ENCODE measurements around the gene GSDMA.

Gene GSDMA

GRCh38 chr17:39923230-39923629 lies 39.6 kb upstream of the GSDMA start:
- H3K4me3 ChIP-seq (ENCODE audit: low read depth, low read length): no peak overlapping the region
- H3K27me3 ChIP-seq (ENCODE audit: control insufficient read depth, insufficient read depth, low read length): no peaks in the 10 kb centered on the region
- TF ChIP-seq CTCF (IDR thresholded peaks at IDR 0.05): no peak
- H3K4me1 ChIP-seq: peaks cover 9% of the 10 kb centered on the region
- H2AFZ ChIP-seq: no peak overlapping the region
- H3K36me3 ChIP-seq (ENCODE audit: control insufficient read depth, insufficient read depth, low read length): no peaks in the 10 kb centered on the region
- no peak overlapping the region for H3K27ac ChIP-seq
- peaks cover 12% of the 10 kb centered on the region for H3K79me2 ChIP-seq
- no peaks in the 10 kb centered on the region for H3K9me3 ChIP-seq (ENCODE audit: control insufficient read depth, low read length)
- H3K9ac ChIP-seq: no peak overlapping the region
- no peak overlapping the region for H3K4me2 ChIP-seq (ENCODE audit: low read length)

- H3K36me3 ChIP-seq (ENCODE audit: control insufficient read depth, insufficient read depth, low read length): no peaks in the 10 kb centered on the region
- no peak overlapping the region for H3K4me3 ChIP-seq (ENCODE audit: low read depth, low read length)
- H3K9me3 ChIP-seq (ENCODE audit: control insufficient read depth, low read length): no peaks in the 10 kb centered on the region
- H3K27ac ChIP-seq: no peak overlapping the region
- peaks cover 17% of the 10 kb centered on the region for H3K4me1 ChIP-seq
- peaks cover 17% of the 10 kb centered on the region for H3K79me2 ChIP-seq
- no peak overlapping the region for H2AFZ ChIP-seq
- H3K9ac ChIP-seq: no peak overlapping the region
- TF ChIP-seq CTCF (IDR thresholded peaks at IDR 0.05): no peak
- H3K4me2 ChIP-seq (ENCODE audit: low read length): no peak overlapping the region
- H3K27me3 ChIP-seq (ENCODE audit: control insufficient read depth, insufficient read depth, low read length): no peaks in the 10 kb centered on the region
These were observed 38.7 kb upstream of the GSDMA start for GRCh38 chr17:39923836-39924690.

GRCh38 chr17:39924691-39925055 lies 38.1 kb upstream of the GSDMA start:
- Histone ChIP-seq H2AFZ (no peak overlapping the region), H3K4me1 (peaks cover 17% of the 10 kb centered on the region), H3K36me3 (ENCODE audit: control insufficient read depth, insufficient read depth, low read length) (no peaks in the 10 kb centered on the region), H3K4me3 (ENCODE audit: low read depth, low read length) (no peak overlapping the region), H3K9ac (no peak overlapping the region), H3K27ac (no peak overlapping the region), H3K4me2 (ENCODE audit: low read length) (no peak overlapping the region), H3K9me3 (ENCODE audit: control insufficient read depth, low read length) (no peaks in the 10 kb centered on the region), H3K79me2 (peaks cover 17% of the 10 kb centered on the region), H3K27me3 (ENCODE audit: control insufficient read depth, insufficient read depth, low read length) (no peaks in the 10 kb centered on the region)
- no peak for TF ChIP-seq CTCF (IDR thresholded peaks at IDR 0.05)

GRCh38 chr17:39925282-39926134 lies 37.3 kb upstream of the GSDMA start:
- Histone ChIP-seq H3K9ac (no peak overlapping the region), H3K79me2 (peaks cover 17% of the 10 kb centered on the region), H3K27me3 (ENCODE audit: control insufficient read depth, insufficient read depth, low read length) (no peaks in the 10 kb centered on the region), H3K4me1 (peaks cover 17% of the 10 kb centered on the region), H3K9me3 (ENCODE audit: control insufficient read depth, low read length) (no peaks in the 10 kb centered on the region), H3K36me3 (ENCODE audit: control insufficient read depth, insufficient read depth, low read length) (no peaks in the 10 kb centered on the region), H2AFZ (no peak overlapping the region), H3K27ac (no peak overlapping the region), H3K4me3 (ENCODE audit: low read depth, low read length) (peak overlapping the region; percentile 92), H3K4me2 (ENCODE audit: low read length) (peak overlapping the region; percentile 90)
- no peak for TF ChIP-seq CTCF (IDR thresholded peaks at IDR 0.05)

Measured in parathyroid adenoma (tissue), 2 donors.